GM18861 (cell line): ENCODE measurements around the gene GPC3.

Source experiments
- ATAC-seq: cut with Tn5 transposase; IDR thresholded peaks from one replicate; pipeline ENCODE4 v1.9.1; 2021; ENCODE audit not compliant: unreplicated experiment

GPC3 gene

DNA sequence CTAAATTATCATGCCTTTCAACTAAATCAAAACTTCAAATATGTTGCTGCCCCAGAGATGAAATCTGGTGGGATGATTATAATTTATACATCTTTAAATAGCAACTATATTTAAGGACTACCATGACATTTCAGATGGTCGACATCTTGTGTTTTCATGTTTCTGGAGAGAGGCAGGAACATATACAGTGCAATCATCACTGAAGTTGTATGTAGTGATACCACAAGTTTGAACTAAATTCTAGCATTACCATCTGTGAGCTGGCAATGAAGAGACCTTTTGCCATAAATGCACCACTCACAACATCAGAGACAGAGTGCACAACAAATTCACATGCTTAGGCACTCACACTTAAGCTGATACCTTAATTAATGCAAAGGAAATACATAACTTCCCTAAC lies 373.7 kb downstream of the GPC3 start:
- ATAC-seq = no peak

DNA sequence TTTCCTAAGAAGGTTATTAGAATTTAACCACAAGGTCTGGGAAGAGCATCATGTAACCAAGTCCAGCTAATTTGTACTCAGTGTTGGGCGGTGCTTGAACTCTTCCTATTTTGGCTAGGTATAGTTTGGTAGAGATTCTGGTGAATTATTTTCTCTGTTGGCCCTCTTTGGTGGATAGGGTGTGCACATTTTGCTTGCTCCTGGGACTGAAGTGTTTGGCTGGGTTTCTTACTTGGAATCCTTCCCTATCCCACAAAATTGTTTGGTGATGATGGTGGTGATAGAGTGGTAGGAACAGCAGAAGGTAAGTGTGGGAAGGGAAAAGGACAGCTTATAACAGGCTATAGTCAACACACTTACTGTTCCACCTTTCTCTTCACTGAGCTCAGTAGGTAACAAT lies 375.3 kb downstream of the GPC3 start:
- no peak for ATAC-seq

DNA sequence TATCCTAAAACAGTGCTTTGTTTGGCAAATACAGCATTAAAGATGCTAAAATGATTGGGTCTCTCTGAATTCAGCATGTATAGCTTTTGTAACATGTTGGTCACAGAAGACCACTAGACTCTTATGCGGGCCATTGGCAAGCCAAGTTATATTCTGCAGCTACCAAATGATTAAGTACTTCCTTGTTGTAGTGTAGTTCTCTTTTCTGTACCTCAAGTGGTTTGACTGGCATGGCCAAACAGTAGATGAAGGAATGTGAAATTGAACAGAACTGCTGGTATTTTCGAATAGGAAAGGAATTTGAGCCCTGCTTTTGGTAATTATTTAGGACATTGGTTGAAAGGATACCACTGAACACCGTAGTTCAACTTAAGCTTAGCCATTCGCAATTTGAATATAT lies 376.2 kb downstream of the GPC3 start:
- no peak for ATAC-seq

DNA sequence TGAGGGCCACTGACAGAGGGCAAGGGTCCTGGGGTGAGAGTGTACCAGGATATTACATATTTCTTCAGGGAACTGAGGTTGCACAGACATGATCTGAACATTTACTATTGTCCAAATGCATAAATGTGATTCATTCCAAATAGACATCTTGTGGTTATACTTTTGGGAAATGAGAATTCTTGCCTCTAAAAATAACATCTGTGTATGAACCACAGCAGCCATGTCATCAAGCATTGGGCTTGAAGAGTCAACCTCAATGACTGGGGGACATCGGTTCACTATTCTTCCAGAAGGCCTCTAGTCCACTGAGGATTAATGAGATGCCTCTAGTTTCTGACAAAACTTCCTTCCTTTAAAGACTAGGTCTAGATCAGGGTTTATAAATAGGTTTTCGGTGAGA lies 377.0 kb downstream of the GPC3 start:
- ATAC-seq = no peak

DNA sequence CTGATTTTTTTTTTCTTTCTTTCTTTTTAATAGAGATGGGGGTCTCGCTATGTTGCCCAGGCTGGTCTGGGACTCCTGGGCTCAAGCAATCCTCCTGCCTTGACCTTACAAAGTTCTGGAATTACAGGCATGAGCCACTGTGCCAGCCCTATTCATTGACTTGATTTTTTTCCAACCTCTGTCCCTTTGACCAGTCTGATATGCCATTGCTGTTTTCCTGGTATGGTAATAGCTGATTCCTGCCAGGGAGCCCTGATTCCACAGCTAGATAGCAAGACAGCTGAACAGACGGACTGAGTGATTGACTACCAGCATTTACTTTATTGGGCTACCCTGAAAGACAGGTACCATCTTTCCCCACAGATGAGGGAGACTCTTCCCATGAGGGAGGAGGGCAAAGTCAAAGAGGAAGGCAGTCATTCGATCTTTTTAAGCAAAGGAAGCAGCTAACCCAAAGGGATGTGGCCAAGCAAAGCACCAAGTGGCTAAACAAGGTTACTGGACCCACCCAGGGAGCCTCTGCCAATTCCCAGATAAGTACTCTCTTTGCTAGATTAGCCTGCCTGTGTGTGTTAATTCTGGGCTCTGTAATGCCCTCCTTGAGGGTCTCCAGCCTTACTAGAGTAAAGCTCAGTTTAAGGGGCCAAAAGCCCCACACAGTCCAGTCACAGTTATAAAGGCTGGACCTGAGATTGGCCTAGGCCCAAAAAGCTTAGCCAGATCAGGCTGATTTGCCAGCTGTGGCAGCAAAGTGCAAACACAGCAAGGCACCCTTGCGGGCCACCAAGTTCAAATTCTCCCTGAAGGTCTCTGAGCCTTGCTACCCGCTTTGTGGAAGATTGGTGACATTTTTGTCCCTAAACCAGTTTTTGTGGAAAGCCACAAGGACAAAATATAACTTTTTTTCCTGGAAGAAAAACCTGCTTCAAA lies 377.7 kb downstream of the GPC3 start:
- ATAC-seq = no peak

DNA sequence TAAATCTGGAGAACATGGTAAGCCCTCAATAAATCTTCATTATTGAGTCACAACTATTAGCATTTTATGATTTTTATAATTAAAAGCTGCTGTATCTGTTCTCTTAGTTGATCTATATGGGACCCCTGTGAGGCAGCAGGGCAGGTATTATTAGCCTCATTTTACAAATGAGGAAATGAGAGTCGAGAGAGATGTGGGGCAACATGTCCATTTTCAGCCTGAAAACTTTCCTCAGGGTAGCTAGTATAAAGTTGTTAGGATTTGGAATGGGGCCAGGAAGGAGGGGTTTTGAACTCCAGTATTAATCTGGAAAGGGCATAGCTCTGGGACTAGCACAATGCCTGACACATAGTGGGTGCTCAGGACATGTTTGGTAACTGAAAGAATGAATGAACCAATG lies 378.4 kb downstream of the GPC3 start:
- no peak for ATAC-seq

DNA sequence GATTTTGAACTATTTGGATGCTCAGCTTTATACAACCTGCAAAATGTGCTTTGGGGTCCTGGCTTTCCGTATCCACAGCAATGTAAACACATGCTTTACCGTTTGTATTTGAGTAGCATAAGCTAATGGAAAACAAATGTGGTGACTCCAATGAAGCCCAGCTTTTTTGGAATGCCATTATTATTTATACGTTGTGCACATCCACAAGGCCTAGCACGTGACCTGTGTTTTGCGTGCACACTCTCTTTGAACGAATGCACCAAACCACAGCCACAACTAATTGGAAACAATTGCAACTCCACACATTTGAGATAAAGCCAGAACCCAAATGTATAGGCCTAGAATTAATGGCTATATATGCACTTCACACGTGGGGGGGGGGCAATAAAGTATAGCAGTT lies 380.6 kb downstream of the GPC3 start:
- no peak for ATAC-seq

DNA sequence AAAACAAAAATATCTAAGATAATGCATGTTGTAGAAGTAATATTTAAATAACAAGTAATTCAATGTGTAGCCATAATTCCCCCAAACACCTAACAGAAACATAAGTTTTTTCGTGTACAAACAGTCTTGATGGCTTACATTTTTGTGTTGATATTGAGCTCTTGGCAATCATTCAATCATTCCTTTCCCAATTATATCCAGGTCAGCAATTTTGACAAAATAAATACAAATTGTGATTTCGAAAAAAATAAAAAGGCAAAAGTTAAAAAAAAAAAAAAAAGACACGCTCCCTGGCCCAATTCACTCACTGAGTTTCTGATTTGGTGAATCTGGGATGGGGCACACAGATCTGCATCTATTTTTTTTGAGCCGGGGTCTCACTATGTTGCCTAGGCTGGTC lies 382.5 kb downstream of the GPC3 start:
- ATAC-seq = no peak

DNA sequence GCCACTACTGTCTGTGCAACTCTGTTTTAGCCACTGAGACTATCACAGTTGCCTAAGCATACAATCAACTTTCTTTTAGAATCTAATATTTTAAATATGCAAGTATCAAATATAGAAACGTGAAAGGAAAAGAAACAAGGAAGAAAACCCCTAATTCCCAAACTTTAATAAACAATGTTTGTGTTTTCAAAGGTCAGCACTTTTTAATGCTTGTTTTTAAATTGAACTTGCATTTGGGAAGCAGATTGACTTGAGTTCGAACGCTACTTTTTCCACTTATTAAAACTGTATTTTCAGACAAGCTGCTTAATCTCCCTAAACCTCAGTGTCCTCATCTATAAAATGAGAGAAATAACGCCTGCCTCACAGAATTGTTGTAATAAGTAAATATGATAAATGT lies 384.3 kb downstream of the GPC3 start:
- no peak for ATAC-seq

DNA sequence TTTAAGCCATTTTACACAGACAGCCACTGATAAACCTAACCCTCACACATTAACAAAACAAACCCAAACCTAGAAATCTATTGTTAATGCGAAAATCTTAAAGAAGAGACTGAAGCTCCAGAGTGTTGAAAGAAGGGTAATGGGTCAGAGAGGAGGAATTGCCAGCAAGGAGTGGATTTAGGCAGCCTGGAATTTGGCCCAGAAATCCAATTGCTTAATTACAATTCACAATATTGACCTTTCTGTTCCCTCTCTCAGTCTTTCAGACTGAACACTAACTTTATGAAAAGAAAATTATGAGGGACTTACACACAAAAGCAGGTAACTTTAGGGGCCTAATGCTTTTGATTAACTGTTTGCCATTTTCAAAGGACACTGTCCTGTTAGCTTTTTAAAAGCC lies 384.9 kb downstream of the GPC3 start:
- no peak for ATAC-seq

DNA sequence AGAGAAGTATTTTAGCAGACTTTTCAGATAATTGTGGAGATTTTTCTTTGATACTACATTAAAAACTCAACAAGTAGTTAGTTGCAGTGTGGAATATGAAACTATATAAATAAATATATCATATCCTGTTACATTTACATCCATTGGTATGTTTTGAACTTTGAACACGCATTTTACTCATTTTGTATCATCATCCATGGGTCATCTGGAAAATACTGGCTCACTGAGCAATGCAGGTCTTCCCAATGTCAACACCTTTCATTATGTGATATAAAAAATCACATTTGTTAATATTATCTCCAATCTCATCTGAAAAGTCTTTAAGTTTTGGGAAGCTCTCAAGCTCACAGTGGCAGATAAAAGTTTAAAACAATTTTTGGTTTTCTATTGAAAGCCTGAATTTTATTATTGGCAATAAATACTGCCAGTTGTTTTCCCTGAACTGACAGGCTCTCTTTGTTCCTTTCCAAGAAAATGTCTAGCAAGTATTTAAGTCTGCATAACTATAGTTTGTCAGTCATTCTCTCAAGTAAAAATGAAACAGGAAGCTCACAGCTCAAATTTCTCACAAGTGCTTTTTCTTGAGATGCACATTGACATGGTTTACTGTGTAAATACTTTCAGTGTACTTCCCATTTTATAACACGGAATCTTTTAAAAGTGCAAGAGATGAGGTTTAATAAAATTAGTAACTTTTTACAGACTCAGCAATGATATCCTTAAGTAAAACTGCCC lies 386.6 kb downstream of the GPC3 start:
- no peak for ATAC-seq

DNA sequence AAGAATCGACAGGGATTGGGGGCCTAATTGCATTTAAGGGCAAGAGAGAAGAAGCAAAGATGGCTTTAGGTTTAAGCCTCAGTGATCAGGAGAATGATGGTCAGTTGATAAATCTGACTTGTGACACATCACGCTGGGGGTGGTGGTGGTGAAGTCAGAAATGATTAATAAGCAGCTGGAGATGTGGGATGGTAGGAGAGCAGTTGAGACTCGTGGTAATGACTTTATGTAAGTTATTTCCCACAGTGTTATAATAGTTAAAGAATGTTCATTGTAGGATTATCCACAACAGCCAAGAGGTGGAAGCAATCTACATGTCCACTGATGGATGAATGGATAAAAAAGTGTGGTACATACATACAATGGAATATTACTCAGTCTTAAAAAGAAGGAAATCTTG lies 391.2 kb downstream of the GPC3 start:
- ATAC-seq = no peak

DNA sequence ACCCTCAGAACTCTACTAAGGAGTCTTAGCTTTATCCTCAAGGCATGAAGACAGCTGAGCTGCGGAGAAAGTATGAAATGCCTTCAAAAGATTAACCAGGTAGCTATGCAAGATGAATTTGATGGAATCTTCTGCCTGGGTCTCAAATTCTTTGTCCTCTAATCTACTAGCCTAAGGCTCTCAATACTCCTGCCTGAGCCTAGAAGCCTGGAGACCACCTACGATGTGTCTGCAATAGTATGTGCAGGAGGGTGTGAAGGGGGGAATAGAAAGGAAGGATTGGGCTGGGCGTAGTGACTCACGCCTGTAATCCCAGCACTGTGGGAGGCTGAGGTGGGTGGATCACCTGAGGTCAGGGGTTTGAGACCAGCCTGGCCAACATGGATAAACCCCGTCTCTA lies 391.9 kb downstream of the GPC3 start:
- ATAC-seq = no peak

DNA sequence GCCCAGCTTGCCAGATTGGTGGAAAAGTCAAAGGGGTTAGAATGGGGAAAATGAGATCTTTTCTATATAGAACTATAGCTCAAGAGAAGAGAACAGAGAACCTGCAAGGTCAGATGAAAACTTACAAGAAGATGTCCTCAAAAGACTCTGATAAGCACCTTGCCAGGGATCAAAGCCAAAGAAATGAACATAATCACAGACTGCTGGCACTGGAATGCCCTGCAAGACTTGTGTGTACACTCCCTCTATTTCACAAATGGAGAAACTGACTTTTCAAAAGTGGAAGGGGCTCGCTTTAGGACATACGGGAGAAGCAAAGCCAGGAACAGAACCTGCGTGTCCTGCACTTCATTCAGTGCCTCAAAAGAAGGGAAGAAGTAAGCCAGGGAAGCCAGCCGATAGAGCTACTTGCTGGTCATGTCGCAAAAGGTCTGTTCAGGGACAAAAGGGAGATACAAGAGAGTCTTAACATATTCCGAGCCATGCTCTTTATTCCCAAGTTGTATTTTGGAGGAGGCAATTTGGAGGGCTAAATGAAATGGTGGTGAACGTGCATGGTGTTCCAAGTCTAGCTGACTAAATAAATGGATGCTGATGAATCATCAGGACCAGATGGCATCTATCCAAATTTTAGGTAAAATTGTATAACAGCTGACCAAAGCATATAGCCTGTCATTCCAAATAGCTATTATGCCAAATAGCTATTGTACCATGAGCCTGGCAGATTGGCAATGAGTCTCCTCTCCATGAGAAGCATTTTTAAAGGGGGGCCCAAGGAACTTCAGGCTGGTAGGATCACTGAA lies 394.5 kb downstream of the GPC3 start:
- ATAC-seq = no peak

DNA sequence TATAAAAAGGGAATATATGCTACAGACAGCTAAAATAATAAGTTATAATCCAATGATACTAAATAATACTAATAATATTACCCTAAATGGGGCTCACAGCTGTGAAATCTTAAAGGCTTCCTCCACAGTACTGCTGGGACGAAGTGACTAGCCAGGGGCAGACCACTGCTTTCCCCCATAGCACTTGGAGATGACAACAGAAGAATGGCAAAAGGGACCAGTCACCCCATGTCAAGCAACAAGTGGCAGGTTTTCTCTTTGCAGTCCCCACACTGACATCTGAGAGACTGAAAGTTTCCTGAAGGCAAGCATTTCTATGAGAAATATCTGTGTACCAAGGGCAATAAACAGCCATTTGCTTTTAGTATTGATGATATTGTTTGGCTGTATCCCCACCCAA lies 396.6 kb downstream of the GPC3 start:
- ATAC-seq = no peak

DNA sequence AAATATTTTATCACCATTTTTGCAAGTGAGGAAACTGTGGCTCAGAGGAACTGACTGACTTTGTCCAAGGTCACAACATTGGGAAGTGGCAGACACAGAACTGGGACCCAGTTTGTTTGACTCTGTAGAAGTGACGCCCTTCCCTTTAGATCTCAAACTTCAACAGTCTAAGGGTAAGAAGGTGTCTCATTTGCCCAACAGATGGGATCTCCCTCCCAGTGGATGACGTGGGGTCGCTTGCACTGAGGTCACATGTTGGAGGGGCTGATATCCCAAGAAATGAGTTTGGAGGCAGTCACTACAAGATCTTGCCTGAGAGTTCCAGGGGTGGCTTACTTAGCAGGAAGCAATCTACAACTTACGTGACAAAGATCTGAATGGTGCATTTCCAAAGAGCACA lies 397.6 kb downstream of the GPC3 start:
- no peak for ATAC-seq

DNA sequence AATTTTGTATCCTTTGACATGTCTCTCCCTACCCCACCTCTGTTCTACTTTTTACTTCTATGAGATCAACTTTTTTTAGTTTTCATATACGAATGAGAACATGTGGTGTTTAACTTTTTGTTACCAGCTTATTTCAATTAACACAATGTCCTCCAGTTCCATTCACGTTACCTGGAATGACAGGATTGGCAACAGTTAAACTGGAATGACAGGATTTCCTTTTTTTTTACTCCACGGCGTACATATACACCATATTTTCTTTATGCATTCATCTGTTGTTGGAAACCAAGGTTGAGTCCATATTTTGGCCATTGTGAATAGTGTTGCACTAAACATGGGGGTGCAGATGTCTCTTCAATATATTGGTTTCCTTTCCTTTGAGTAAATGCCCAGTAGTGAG lies 398.3 kb downstream of the GPC3 start:
- ATAC-seq = no peak

DNA sequence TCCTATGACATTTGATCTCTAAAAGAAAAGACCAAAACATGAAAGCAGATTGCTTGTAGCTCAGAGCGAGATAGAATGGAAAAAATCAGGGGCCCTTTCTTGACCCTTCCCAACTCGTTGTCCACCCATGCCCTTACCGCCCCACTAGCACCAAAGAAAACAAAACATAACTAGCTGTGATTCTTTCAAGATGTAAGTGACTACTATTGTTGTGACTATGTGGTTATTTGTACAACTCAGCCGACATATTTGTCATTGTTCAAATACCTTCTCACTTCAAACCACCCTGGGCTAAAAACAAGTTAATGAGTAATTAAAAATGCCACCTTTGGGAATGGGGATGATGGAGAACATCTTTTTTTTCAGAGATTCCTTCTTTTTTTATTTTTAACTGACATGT lies 399.0 kb downstream of the GPC3 start:
- ATAC-seq = no peak

DNA sequence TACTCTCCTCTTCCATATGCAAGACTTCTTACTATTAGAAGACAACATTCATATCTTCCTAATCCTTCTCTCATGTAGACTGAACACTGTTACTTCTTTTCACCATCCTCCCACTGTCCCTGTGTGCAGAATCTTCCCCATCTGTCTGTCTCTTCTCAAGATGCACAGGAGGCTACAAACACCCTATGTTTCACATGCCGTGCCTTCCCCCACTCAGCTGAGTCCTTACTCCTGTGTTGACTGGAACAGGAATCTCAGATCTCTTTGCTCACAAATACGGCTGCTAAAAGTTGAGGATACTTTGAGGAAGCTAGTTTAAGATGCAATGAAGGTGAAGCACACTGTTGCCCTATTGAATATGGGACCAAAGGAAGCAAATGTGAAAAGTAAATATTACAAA lies 401.6 kb downstream of the GPC3 start:
- ATAC-seq = no peak

DNA sequence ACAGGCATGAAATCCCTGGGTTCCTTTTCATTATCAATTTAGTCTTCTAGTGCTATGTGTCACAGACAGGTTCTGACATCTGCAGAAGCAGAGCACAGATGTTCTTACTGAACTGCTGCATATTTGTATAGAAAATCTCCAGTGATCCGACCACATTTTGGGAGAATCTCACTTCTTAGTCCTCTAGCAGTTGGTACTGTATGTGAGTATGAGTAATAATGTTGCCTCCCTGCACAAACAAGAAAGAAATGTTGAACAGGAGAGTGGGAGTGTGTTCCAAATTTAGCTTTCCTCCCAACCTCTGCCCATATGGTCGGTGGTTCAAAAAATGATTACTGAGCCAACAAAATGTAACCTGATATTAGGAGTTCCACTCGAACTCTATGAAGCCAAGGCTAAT lies 404.8 kb downstream of the GPC3 start:
- no peak for ATAC-seq

DNA sequence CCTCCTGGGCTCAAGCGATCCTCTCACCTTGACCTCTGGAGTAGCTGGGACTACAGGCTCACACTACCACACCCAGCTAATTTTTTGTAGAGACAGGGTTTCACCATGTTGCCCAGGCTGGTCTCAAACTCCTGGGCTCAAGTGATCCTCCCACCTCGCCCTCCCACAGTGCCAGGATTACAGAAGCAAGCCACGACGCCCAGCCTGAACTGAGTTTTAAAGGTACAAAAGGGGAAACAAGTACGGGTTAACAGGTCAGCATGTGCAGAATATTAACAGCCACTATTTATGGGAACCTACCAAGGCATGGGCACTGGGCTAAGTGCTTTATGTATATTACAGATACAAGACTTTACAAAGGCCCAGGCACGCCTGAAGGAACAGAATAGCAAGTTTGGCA lies 405.8 kb downstream of the GPC3 start:
- ATAC-seq = no peak

DNA sequence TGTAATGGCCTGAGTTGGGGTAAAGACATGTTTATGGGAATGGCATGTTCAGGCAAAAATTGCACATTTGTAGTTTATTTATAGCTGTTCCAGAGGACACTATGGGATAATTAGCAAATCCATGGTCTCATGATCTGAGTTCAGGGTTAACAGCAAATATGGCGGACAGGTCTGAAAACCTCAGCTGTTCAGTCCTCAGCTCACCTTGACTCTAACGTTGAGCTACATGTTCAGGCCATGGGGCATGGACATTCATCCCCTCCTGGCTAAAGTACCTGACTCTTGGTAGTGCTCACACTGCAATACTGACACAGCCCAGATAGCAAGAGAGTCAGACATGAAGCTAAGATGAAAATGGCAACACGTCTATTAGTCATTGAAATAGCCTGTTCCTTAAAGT lies 408.5 kb downstream of the GPC3 start:
- ATAC-seq = no peak
